MG63 (cell line): ENCODE measurements around the gene BRAF. TPM values are rescaled to one million over a fixed set of nuclear protein-coding genes. Genes with fewer than 3 reads are reported as not detected.
"Not testable (repeated sequence)": the region's sequence is repeated elsewhere in the genome, so short reads cannot be mapped to it uniquely, and the experiment has no call there.

Experiments used
- DNase-seq: peaks from one replicate; pipeline ENCODE4 v3.0.0-alpha.2; 2020
- H3K27me3 ChIP-seq: fragments of 250-450 bp; sonication (Bioruptor Pico); 2 replicates; pipeline ENCODE4 v1.5.1; 2020; ENCODE audit warnings: mild to moderate bottlenecking, moderate library complexity
- H3K36me3 ChIP-seq: fragments of 250-450 bp; sonication (Bioruptor Pico); 2 replicates; pipeline ENCODE4 v1.5.1; 2020; ENCODE audit warnings: mild to moderate bottlenecking, moderate library complexity
- H3K4me3 ChIP-seq: fragments of 250-450 bp; sonication (Bioruptor Pico); 2 replicates; pipeline ENCODE4 v1.5.1; 2020; ENCODE audit warnings: mild to moderate bottlenecking, moderate library complexity
- H3K9me3 ChIP-seq: fragments of 250-450 bp; sonication (Bioruptor Pico); 2 replicates; pipeline ENCODE4 v1.5.1; 2020; ENCODE audit warnings: mild to moderate bottlenecking, moderate library complexity
- total RNA-seq: library from RNA; depleted of rRNA; stranded (reverse); fragments of >200 nt; shearing (Covaris generic); gene quantifications from 2 replicates; pipeline ENCODE4 v1.2.3, GENCODE V29; 2014; ENCODE audit warnings: low replicate concordance

Gene BRAF
- total RNA-seq, 1 experiment from 2014 or later = 4.2 TPM

- DNase-seq = no peak
- H3K9me3 ChIP-seq = no peaks in the 10 kb centered on the region
- H3K27me3 ChIP-seq = no peaks in the 10 kb centered on the region
- H3K4me3 ChIP-seq = no peak overlapping the region
- no peaks in the 10 kb centered on the region for H3K36me3 ChIP-seq
Observed at GRCh38 chr7:140864732-140865131, 60.0 kb downstream of the BRAF start.

DNA sequence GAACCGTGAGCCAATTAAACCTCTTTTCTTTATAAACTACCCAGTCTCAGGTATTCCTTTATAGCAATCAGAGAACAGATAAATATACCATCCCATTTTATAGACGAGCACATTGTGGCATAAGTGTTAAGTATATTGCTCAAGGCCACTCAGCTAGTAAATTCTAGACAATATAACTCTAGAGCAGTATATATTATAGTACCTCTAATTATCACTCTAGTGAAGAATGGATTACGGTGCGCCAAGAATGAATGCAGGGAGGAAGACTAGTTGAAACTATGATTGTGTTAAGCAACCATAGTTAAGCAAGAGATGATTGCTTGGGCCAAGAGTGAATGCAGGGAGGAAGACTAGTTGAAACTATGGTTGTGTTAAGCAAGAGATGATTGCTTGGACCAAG is 60.9 kb downstream of the BRAF start:
- Histone ChIP-seq H3K9me3 (no peaks in the 10 kb centered on the region), H3K4me3 (no peak overlapping the region), H3K27me3 (no peaks in the 10 kb centered on the region), H3K36me3 (no peaks in the 10 kb centered on the region)
- no peak for DNase-seq

DNA sequence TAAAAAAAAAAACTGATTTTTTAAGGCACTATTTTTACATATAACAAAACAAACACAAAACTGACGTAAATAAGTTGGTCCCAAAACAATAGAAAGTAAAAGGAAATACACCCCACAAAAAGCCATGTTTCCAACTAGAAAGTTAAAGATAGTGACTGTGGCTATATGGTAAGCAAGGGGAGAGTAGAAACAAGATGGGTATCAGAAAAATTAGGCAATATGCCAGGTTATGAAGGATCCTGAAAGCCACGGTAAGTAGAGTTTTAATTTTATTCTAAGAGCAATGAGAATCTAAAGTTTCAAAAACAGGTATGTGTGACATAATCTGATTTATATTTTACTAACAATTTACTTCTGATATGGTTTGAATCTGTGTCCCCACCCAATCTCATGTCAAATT is 61.5 kb downstream of the BRAF start:
- H3K4me3 ChIP-seq = no peak overlapping the region
- no peaks in the 10 kb centered on the region for H3K27me3 ChIP-seq
- H3K36me3 ChIP-seq = no peaks in the 10 kb centered on the region
- DNase-seq = no peak
- no peaks in the 10 kb centered on the region for H3K9me3 ChIP-seq

GRCh38 chr7:140857048-140857447 is 67.7 kb downstream of the BRAF start:
- H3K27me3 ChIP-seq = no peaks in the 10 kb centered on the region
- no peak overlapping the region for H3K4me3 ChIP-seq
- H3K36me3 ChIP-seq = no peaks in the 10 kb centered on the region
- no peaks in the 10 kb centered on the region for H3K9me3 ChIP-seq
- DNase-seq = no peak

DNA sequence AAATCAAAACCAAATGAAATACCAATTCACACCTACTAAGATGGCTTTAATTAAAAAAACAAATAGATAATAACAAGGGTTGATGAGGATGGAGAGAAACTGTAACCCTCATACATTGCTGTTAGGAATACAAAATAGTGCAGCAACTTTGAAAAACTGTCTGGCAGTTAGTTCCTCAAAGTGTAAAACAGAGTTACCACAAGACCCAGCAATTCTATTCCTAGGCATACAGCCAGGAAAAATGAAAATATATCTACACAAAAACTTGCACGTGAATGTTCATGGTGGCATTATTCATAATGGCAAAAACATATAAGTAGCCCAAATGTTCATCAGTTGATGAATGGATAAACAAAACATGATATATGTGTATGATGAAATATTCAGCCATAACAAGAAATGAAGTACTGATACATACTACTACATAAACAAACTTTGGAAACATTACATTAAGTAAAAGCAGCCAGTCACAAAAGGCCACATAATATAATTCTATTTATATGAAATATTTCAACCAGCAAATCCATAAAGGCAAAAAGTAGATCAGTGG is 83.5 kb downstream of the BRAF start:
- Histone ChIP-seq H3K4me3 (no peak overlapping the region), H3K36me3 (no peaks in the 10 kb centered on the region), H3K9me3 (no peaks in the 10 kb centered on the region), H3K27me3 (no peaks in the 10 kb centered on the region)
- DNase-seq = no peak

DNA sequence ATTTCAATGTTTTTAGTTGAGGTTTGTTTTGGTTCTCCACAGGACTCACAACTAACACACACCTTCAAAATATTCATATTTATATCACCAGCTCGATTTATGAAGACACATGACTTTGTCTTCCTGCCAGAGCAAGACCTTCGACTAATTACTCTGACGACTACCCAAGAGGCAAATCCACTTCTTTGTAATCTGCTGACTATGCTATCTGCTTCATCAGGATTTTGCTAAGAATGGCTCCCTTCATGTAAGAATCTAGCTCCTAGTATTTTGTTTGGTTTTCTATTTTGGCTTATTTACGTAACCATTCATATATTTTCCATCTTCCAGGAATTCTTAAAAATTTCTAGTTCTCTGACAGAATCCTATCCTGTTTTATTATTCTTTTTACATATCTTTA is 93.0 kb downstream of the BRAF start:
- DNase-seq = no peak
- Histone ChIP-seq H3K27me3 (no peaks in the 10 kb centered on the region), H3K9me3 (no peaks in the 10 kb centered on the region)

DNA sequence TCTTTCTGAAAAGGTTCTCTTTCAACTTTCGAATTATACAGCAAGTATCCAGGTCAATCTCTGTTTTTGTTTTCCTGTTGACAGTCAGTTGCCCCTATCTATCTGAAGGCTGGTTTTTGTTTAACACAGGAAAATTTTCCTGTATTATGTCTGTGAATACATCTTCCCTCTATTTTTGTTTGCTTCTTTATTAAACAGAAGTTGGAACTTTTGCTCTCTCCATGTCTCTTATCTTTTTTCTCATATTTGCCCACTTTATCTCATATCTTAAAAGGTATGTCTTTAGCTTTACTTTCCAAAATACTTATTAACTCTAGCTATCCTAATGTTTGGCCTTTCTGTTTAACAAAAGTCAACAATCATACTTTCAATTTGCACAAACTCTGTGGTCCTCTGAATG is 95.0 kb downstream of the BRAF start:
- Histone ChIP-seq H3K9me3 (no peaks in the 10 kb centered on the region), H3K4me3 (no peak overlapping the region), H3K36me3 (no peaks in the 10 kb centered on the region; the same call in 1 of the 2 replicates)

More for the DNA sequence above, 93.0 kb downstream of the BRAF start:
- no peak overlapping the region for H3K4me3 ChIP-seq
- no peaks in the 10 kb centered on the region; the same call in 1 of the 2 replicates for H3K36me3 ChIP-seq

GRCh38 chr7:140828741-140829140 is 96.0 kb downstream of the BRAF start:
- H3K9me3 ChIP-seq = no peaks in the 10 kb centered on the region
- no peak for DNase-seq
- no peak overlapping the region for H3K4me3 ChIP-seq
- no peaks in the 10 kb centered on the region for H3K36me3 ChIP-seq
- H3K27me3 ChIP-seq = no peaks in the 10 kb centered on the region

More for the DNA sequence above, 95.0 kb downstream of the BRAF start:
- DNase-seq = no peak
- no peaks in the 10 kb centered on the region for H3K27me3 ChIP-seq

- not testable (repeated sequence) for H3K4me3 ChIP-seq, H3K36me3 ChIP-seq, DNase-seq, H3K9me3 ChIP-seq, H3K27me3 ChIP-seq
Observed at GRCh38 chr7:140817383-140817782, 107.3 kb downstream of the BRAF start.

GRCh38 chr7:140810830-140811556 is 113.7 kb downstream of the BRAF start:
- H3K27me3 ChIP-seq = no peaks in the 10 kb centered on the region
- no peaks in the 10 kb centered on the region for H3K36me3 ChIP-seq
- no peak overlapping the region for H3K4me3 ChIP-seq
- H3K9me3 ChIP-seq = no peaks in the 10 kb centered on the region
- peak; percentile 8 for DNase-seq

DNA sequence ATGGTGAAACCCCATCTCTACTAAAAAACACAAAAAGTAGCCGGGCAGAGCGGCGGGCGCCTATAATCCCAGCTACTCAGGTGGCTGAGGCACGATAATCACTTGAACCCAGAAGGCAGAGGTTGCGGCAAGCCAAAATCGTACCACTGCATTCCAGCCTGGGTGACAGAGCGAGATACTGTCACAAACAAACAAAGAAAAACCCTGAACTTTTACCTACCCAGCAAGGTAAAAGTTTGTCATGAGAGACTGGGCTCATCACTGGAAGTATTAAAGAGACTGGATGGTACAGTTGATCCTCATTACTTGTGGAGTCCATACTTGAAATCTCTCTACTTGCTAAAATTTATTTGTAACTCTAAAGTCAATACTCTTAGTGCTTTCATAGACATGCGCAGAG is 114.3 kb downstream of the BRAF start:
- Histone ChIP-seq H3K27me3 (no peaks in the 10 kb centered on the region), H3K9me3 (no peaks in the 10 kb centered on the region), H3K4me3 (no peak overlapping the region), H3K36me3 (no peaks in the 10 kb centered on the region)
- DNase-seq = no peak

GRCh38 chr7:140778975-140779374 is 145.8 kb downstream of the BRAF start:
- H3K4me3 ChIP-seq = no peak overlapping the region
- no peaks in the 10 kb centered on the region for H3K36me3 ChIP-seq
- DNase-seq = no peak
- H3K9me3 ChIP-seq = no peaks in the 10 kb centered on the region
- H3K27me3 ChIP-seq = no peaks in the 10 kb centered on the region

DNA sequence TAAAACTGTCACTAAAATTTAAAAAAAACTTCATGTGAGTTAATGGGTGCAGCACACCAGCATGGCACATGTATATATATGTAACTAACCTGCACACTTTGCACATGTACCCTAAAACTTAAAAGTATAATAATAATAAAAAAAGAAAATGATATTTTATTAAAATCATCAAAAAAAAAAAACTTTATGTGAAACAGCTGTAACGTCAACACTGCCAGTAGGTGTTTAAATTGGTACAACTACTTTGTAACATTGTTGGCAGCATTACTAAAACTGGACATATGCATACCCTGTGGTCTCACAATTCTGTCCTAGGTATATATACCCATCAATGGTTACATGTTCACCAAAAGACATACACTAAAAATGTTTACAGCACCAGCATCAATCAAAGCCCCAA is 146.2 kb downstream of the BRAF start:
- no peak for DNase-seq
- no peaks in the 10 kb centered on the region for H3K36me3 ChIP-seq

GRCh38 chr7:140774371-140774770 is 150.4 kb downstream of the BRAF start:
- H3K27me3 ChIP-seq = no peaks in the 10 kb centered on the region
- H3K36me3 ChIP-seq = no peaks in the 10 kb centered on the region
- no peaks in the 10 kb centered on the region for H3K9me3 ChIP-seq
- H3K4me3 ChIP-seq = no peak overlapping the region
- no peak for DNase-seq

More for the DNA sequence above, 146.2 kb downstream of the BRAF start:
- Histone ChIP-seq H3K27me3 (no peaks in the 10 kb centered on the region), H3K4me3 (no peak overlapping the region), H3K9me3 (no peaks in the 10 kb centered on the region)

- no peaks in the 10 kb centered on the region for H3K36me3 ChIP-seq
- DNase-seq = no peak
- no peaks in the 10 kb centered on the region for H3K27me3 ChIP-seq
- H3K4me3 ChIP-seq = no peak overlapping the region
- no peaks in the 10 kb centered on the region for H3K9me3 ChIP-seq
Observed at GRCh38 chr7:140773104-140773503, 151.6 kb downstream of the BRAF start.

DNA sequence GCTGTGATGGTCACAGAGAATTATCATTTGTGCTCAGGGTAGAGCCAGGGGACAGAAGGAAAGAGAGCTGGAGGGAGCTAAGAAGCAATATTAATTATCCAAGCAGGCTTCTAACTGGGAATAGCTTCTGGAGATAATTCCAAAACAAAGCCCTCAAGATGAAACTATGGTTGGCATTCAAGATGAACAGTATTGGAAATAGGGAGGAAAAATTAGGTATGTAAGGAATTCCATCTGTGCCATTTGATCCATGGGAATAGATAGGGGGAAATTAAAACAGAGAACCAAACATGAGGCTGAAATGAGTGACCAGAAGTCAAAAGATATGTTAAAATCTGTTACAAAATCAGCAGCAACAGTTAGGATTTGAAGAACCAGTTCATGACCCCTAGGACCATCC is 152.9 kb downstream of the BRAF start:
- H3K36me3 ChIP-seq = no peaks in the 10 kb centered on the region
- no peak for DNase-seq
- H3K4me3 ChIP-seq = no peak overlapping the region
- no peaks in the 10 kb centered on the region for H3K27me3 ChIP-seq
- H3K9me3 ChIP-seq = no peaks in the 10 kb centered on the region

- Histone ChIP-seq H3K9me3 (no peaks in the 10 kb centered on the region), H3K36me3 (no peaks in the 10 kb centered on the region), H3K4me3 (no peak overlapping the region), H3K27me3 (no peaks in the 10 kb centered on the region)
- DNase-seq = no peak
Observed at GRCh38 chr7:140769852-140770251, 154.9 kb downstream of the BRAF start.

GRCh38 chr7:140767418-140767817 is 157.3 kb downstream of the BRAF start:
- no peaks in the 10 kb centered on the region for H3K36me3 ChIP-seq
- H3K4me3 ChIP-seq = no peak overlapping the region
- H3K27me3 ChIP-seq = no peaks in the 10 kb centered on the region
- H3K9me3 ChIP-seq = no peaks in the 10 kb centered on the region
- no peak for DNase-seq
